ENCODE measurements around the gene RPTOR. TPM values are rescaled to one million over a fixed set of nuclear protein-coding genes. Genes with fewer than 3 reads are reported as not detected.

RPTOR gene
- total RNA-seq, 3 donors from 2014 or later = 76.1 to 98.3 (median 89.5) TPM

- H3K4me3 Mint-ChIP-seq = no peak overlapping the region
- peaks cover 6% of the 10 kb centered on the region for H3K4me1 Mint-ChIP-seq (ENCODE audit: low read depth)
- no peaks in the 10 kb centered on the region for H3K27me3 Mint-ChIP-seq (ENCODE audit: low read depth)
- H3K9me3 Mint-ChIP-seq = peaks cover 7% of the 10 kb centered on the region
- ATAC-seq (no peak), DNase-seq (no peak)
- no peaks in the 10 kb centered on the region for H3K36me3 Mint-ChIP-seq (ENCODE audit: insufficient read depth)
Observed at GRCh38 chr17:81012574-81013447, 468.2 kb downstream of the RPTOR start.

GRCh38 chr17:81013642-81014041, 469.0 kb downstream of the RPTOR start:
- Mint-ChIP-seq H3K4me1 (ENCODE audit: low read depth) (peaks cover 15% of the 10 kb centered on the region), H3K4me3 (no peak overlapping the region), H3K27me3 (ENCODE audit: low read depth) (no peaks in the 10 kb centered on the region), H3K9me3 (peaks cover 7% of the 10 kb centered on the region), H3K36me3 (ENCODE audit: insufficient read depth) (no peaks in the 10 kb centered on the region)
- ATAC-seq (no peak), DNase-seq (no peak)

GRCh38 chr17:81015136-81015535, 470.5 kb downstream of the RPTOR start:
- H3K4me3 Mint-ChIP-seq = no peak overlapping the region

More at GRCh38 chr17:81015136-81015535, 470.5 kb downstream of the RPTOR start:
- peaks cover 7% of the 10 kb centered on the region for H3K9me3 Mint-ChIP-seq
- ATAC-seq (no peak), DNase-seq (no peak)
- H3K36me3 Mint-ChIP-seq (ENCODE audit: insufficient read depth) = no peaks in the 10 kb centered on the region
- H3K27me3 Mint-ChIP-seq (ENCODE audit: low read depth) = no peaks in the 10 kb centered on the region
- H3K4me1 Mint-ChIP-seq (ENCODE audit: low read depth) = peaks cover 27% of the 10 kb centered on the region

Other genes with a start within 250 kb of the RPTOR start
- gene ENDOV, start 129.7 kb upstream of the RPTOR start, total RNA-seq = 10 to 100 TPM; 11.2 to 12.9 (median 12.4) TPM
- 10 to 100 TPM; 14.0 to 22.2 (median 21.4) TPM for gene NPTX1, start 68.2 kb upstream of the RPTOR start, total RNA-seq

Data from activated T-cell treated with anti-CD3 and anti-CD28 coated beads, Interleukin-2, amount 50 U/mL, for 4 hours (primary cell).